Neural progenitor cell (in vitro differentiated cells): Measurements from ENCODE around the gene NOD1.

Experiments used
- EZH2 ChIP-seq: fragments of 200-600 bp; sonication (generic); IDR thresholded peaks from 2 replicates; pipeline ENCODE4 v1.6.1; 2017; ENCODE audit warnings: antibody characterized with exemption, mild to moderate bottlenecking, moderate library complexity
- TF ChIP-seq, protein P1 (sequence below): fragments of 200-600 bp; sonication (generic); IDR thresholded peaks from 2 replicates; pipeline ENCODE4 v1.5.1; 2017; ENCODE audit warnings: antibody characterized with exemption, mild to moderate bottlenecking

DNA sequence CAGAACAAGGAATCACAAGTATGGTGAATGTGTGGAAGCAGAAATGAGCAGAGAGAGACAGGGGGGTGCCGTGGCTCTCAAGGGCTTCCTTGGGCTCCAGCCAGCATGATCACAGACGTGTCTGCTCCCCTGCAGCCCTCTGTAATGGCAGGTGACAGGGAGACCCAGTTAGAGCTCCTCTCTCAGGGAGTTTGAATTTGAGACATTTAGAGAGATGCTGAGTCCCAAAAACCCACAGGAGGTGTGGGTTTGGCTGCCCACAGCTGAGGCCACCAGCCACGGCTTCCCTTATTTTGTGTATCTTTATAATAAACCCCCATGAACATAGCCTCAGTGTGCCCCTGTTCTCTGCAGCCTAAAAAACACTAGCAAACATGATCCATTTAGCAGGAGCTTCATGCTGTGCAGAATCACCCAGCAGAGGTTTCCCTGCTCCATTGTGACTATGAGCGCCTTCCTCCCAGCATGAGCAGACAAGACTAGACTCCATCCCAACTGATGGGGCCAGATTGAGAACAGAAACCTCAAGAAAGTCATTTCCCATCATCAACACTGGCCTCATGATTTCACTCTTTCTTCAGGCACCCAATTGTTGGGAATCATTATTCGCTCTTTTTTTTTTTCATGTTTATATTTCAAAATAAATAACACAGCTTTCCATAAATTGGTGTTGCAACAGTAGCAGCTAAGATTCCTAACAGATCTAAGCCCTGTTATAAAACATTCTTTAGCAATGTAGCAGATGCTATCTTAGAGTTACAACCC is 13.4 kb downstream of the NOD1 start:
- TF ChIP-seq, protein P1, sequence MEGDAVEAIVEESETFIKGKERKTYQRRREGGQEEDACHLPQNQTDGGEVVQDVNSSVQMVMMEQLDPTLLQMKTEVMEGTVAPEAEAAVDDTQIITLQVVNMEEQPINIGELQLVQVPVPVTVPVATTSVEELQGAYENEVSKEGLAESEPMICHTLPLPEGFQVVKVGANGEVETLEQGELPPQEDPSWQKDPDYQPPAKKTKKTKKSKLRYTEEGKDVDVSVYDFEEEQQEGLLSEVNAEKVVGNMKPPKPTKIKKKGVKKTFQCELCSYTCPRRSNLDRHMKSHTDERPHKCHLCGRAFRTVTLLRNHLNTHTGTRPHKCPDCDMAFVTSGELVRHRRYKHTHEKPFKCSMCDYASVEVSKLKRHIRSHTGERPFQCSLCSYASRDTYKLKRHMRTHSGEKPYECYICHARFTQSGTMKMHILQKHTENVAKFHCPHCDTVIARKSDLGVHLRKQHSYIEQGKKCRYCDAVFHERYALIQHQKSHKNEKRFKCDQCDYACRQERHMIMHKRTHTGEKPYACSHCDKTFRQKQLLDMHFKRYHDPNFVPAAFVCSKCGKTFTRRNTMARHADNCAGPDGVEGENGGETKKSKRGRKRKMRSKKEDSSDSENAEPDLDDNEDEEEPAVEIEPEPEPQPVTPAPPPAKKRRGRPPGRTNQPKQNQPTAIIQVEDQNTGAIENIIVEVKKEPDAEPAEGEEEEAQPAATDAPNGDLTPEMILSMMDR: no peak
- TF ChIP-seq EZH2: no peak
